Stimulated activated CD8-positive, alpha-beta memory T cell treated with anti-CD3 and anti-CD28 coated beads, Interleukin-4, amount 100 ng/mL, for 24 hours (primary cell): ENCODE data around the gene ORAI3.

ENCODE experiments used
- DNase-seq: peaks from one replicate; pipeline ENCODE4 v3.0.0-alpha.2; 2020; ENCODE audit warnings: low read depth

ORAI3 gene

DNA sequence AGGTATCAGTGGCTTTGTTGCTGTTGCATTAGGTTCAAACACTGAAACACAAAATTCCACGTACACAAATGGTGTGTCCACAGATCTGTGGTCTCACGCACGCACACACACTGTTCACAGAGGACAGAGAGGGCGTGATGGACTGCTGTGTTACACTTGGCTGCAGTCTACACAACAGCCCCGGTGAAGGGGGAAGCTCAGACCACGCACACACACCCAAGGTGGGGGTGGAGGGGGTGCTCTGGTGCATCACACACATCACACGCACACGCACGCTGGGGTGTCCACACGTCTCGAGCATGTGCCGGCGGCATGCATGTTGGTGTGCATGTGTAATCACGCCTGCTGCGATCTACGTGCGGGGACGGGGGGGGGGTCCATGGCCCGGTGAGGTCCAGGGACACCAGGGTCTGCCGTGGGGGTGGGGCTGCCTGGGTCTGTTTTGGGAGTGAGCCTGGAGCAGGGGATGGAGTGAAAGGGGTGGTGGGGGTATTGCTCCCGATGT, 43.5 kb downstream of the ORAI3 start:
- DNase-seq, result no peak

DNA sequence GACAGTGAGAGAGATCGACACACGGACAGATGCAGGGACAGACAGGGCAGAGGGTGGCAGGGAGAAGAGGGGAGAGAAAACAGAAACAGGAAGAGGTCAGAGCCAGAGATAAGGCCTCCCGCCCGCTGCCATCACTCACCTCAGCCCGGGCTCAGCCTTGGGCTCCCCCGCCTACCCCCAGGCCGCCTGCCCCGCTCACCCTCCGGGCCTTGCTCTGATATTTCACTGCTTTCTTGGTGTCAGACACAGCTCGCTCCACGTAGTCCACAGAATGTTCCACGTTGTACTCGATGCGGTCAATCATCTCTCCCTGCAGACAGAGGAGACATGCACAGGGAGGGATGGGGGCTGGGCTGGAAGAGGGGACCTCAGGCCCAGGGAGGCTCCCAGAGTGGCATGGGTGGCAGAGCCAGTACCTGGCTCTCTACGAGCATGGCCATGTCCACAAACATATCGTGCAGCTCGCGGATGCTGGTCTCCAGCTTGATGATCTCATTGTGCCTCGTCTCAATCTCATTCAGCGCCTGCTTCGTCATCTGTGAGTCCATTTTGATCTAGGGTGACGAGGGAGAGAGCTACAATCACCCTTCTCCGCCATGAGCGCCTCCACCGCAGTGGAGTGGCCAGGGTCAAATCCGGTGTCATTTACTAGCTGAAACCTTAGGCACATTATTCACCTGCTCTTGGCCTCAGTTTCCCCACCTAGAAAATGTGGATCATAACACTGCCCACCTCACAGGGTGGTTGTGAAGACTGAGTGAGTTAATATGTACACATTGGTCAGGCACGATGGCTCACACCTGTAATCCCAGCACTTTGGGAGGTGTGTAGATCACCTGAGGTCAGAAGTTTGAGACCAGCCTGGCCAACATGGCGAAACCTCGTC, 44.3 kb downstream of the ORAI3 start:
- no peak for DNase-seq

DNA sequence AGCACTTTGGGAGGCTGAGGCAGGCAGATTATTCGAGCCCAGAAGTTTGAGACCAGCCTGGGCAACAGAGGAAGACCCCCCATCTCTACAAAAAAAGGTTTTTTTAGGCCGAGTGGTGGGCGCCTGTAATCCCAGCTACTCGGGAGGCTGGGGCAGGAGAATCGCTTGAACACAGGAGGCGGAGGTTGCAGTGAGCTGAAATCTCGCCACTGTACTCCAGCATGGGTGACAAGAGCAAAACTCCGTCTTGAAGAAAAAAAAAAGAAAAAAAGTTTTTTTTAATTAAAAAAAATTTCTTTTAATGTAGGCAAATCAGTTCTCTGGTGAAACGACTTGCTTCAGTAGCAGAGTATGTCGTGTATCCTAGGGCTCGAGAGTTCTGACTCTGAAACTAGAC, 47.1 kb downstream of the ORAI3 start:
- no peak for DNase-seq

DNA sequence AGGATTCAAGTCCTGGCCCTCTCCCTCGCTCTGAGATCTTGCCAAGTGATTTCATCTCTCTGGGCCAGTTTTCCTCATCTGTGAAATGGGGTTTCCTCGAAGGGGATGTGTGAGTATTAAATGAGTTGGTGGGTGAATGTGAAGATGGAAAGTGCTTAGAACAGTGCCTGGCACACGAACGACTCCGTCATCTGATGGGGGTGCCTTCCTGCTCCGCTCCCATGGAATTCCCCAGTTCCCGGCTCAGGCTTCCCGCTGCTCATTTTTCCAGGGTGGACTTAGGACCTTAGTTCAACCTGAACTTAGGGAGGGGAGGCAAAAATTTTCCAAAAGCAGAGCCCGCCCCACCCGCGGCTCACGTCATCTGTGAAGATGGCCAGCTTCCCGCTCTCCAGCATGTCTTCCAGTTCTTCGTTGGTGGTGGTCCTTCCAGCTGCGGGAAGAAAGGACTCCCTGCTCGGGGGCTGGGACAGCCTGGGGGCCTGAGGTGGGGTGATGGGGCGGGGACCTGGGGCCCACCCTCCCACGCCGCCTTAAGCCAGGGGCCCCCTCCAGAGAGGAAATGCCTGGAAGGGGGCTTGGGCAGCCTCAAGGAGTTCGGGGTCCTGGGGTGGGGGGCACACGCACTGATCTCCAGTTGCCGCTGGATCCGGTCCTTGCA, 47.6 kb downstream of the ORAI3 start:
- no peak for DNase-seq

DNA sequence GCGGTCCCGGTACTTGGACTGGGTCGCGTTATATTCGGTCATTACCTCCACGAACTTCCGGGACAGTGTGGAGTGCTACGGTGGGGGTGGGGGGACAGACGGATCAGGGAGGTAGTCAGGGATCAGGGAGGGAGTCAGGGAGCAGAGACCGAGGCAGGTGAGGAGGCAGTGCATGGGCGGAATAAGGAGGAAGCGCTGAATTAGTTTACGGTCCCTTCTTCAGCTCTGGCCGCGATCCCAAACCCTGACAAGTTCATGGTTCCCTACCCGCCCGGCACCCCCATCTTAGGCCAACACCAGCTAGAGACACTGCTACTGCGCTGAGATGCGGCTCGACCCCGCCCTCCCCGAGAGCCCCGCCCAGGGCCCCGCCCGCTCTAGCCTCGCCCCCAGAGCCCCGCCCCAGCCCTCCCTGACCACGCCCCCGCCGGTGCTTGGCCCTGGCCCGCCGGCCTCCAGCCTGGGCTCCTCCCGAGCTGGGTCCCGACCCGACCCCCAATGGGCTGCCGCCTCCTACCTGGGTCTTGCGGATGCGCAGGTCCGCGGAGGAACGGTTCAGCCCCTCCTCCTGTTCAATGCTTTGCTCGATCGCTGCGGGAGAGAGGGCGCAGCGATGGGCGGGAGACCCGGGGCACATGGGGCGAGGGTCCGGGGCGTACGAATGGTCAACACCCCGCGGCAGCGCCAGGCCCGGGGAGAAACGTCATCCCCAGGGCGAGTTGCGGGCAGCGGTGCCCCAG, 48.3 kb downstream of the ORAI3 start:
- peak; percentile 74 for DNase-seq

DNA sequence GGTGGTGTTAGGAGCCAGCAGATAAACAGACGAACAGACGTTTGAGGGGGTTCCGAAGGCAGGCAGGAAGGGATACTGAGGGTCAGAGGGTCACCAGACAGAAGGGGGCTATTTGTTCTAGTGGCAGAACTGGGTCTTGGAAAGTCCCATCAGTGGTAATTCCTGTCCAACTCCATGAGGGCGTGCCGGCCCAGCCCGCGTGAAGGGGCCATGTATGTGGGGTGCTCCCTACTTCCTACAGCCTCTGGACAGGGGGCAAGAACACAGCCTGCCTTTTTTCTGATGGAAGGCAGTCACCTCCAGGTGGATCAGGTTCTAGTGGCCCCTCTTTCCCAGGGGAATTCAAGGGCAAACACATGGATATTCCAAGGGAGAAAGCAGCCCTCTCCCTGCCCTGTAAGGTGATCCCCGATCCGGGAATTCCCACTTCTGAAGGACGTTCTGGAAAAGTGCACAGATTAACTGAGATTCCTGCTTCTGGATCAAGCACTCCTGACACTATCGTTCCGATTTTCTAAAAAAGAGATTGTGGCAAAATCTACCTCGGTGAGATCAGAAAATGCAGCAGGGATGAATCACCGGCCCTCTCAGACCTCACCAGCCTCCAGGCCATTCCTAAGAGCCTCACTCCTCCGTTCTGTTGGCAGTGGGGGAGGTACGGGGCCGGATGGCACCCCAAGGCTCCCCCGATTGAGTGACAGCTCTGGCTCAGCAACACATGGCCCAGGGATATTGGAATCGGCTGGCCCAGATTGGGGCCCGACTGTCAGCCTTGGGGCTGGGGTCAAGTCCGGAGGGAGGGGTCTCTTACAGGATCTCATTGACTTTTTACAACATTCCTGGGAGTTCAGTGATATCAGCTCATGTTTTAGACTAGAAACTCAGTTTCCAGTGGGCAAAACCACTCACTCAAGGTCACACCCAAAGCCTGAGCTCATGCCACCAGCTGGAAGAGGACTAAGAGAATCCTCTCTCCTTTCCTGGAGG, 49.1 kb downstream of the ORAI3 start:
- DNase-seq, result no peak

DNA sequence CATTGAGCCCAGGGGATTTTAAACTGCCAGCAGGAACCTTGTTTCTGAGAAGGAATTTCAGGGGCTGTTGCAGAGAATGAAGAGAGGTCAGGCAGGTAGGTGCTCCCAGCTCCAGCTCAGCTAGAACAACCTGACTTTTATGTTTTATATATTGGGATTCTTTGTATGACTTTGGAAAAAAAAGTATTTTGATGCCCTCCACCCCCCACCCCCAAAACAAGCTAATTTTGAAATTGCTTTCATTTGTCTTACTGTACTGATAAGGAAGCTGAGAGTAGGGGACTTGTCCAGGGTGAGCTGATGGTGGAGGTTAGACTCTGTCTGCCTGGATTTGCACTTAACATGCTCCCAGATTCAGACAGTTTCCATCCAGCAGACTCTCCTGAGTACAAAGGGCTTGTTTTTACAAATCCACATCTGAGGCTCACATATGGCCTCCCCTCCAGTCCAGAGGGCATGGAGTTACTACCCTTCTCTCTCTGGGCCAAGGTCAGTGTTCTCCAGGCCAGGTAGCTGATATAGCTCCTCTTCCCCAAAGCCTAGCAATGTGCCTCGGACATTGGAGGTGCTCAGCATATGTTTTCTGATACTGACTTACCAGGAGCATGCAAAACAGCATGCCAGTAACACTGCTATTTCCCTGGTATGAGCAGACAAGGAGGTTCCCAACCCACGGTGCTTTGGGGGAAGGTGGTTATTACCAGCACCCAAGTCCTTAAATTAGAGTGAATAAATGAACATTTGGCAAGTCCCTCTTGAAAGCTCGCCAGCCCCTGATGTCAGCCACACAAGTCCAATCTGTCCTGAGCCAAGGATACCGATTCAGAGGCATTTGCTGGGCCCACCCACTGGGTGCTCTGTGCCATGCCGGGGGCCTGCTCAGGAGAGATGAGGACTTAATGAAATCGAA, 50.2 kb downstream of the ORAI3 start:
- DNase-seq, result no peak

DNA sequence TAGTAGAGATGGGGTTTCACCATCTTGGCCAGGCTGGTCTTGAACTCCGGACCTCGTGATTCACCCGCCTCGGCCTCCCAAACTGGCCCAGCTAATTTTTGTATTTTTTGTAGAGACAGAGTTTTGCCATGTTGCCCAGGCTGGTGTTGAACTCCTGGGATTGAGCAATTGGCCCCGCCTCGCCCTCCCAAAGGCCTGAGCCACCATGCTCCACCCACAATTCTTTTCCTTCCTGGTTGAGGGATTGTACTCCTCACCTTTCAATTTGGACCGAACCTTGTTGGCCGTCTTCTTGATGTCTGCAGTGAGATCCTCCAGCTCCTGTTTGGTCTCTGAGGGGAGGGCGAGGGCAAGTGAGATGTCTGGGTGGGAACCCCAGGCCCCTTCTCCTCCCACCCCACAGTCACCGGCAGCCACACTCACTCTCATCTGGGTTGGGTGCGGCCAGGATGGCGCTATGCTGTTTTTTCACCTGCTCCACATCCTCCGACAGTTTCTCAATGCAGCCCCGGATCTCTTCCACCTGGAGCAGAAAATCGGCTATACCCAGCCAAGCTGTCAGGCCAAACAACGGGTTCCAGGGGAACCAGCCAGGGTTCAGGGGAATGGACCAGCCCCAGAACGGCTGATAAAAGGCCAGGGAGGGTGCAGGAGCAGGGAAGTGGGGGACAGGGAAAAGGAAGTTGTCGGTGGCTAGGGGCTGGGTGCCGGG, 52.0 kb downstream of the ORAI3 start:
- DNase-seq, result no peak

DNA sequence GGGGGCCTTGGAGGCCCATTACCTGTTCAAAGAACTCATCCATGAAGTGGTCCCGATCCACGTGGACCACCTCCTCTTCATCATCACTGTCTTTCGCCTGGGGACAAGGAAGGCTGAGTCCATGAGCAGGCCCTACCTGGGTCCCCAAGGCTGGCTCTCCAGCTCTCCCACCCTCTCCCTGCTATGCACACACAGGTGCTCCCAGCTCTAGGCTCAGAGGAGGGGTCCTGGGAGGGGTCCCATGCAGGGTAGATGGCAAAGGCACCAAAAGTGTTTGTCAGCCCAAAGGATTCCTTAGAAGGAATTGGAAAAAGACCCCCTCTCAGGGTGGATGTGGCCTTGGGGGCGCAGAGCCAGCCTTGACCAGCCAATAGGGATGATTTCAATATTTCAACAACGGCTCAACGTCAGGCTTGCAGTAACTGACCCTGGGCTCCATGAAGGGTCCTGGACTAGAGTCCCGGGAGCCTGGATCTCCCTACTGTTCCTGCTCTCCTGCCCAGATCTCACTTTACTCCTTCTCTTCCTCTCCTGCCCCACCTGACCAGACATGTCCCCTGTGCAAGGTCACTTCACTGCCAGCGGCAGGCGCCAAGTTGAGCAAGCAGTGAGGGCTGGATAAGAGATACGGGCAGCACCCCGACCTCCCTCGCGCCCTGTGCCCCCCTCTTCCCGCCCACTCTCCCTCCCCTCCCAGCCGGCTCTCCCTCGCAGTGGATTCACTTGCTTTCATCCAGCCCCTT, 52.8 kb downstream of the ORAI3 start:
- DNase-seq, result no peak

DNA sequence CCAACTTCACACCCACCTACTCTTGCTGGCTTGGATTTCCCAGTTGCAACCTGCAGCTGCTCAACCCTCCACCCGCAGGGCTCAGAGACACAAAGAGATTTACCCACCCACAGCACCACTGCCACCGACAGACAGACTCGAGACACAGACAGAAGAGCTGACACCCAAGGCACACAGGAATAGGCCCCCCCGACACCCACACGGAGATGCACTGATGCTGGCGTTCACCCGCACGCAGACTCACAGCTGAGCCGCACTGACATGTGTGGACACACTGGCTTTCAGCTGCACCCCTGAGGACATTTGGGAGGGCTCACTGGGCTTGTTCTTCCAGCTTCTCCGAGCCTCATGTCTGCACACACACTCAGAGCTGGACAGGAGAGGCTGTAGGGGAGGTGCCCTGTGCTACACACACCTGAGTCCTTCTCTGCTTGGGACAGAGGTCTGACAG, 53.4 kb downstream of the ORAI3 start:
- DNase-seq, result no peak

DNA sequence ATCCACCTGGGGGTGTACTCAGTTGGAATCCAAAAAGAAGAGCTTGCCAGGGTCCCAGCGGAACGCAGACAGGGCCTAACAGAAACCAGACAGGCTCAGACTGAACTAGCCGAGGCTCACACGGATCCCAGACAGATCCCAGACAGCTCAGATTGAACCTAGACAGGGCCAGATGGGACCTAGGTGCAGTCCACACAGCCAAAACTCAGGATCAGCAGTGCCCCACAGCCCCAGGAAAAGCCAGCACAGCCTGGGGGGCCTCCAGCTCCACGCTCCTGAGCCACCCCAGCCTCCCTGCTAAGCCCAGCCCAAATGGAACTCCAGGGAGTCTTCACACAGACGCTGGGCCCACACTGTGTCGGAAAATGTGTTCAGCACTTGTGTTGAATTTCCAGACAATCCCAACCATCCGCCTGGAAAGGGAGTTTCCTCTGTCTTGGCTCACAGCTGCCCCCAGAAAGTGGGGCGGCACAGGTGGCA, 54.0 kb downstream of the ORAI3 start:
- no peak for DNase-seq

DNA sequence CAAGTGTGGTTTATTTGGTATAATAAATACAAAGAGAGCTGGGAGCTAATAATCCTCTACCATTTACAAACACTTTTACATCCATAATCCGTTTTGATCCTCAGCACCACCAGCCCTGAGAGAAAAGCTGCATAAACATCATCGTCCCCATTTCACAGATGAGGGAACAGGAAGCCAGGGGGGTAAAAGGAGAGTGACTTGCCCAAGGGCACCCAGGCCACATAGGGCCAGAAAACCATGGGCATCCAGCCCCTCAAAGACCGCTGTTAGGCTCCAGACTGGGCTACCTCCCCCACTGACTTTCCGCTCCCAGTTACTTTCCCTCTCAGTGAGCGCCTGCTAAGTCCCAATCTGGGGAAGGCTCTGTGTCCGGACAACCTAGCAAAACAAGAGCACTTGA, 54.9 kb downstream of the ORAI3 start:
- DNase-seq, result no peak
